H1 (cell line): Measurements from ENCODE around the gene TARS3.

Experiments
- CREB1 ChIP-seq: IDR thresholded peaks from 2 replicates; pipeline ENCODE4 v1.6.1; 2012; ENCODE audit warnings: inconsistent platforms
- EZH2 ChIP-seq: fragments of 200-600 bp; sonication (generic); IDR thresholded peaks from 2 replicates; pipeline ENCODE4 v1.7.1; 2012; ENCODE audit warnings: low read depth, mild to moderate bottlenecking, moderate library complexity, low read length, inconsistent platforms; ENCODE audit not compliant: severe bottlenecking
- JUND ChIP-seq: IDR thresholded peaks from 2 replicates; pipeline ENCODE4 v1.6.1; 2011; ENCODE audit warnings: mild to moderate bottlenecking, improper control_type of control experiment, low read length
- POLR2A ChIP-seq, 2 experiments: IDR thresholded peaks; 1 replicate in 1 of 2; 2 replicates in 1 of 2; pipeline ENCODE4 v1.6.1; 2011; ENCODE audit warnings: low read depth in 2 of 2, low read length in 2 of 2, mild to moderate bottlenecking in 2 of 2; ENCODE audit errors: control extremely low read depth in 1 of 2
- RAD21 ChIP-seq, 2 experiments: IDR thresholded peaks in 1 of 2; conservative IDR thresholded peaks in 1 of 2; 2 replicates each; pipeline ENCODE4 v1.6.1; 2011; ENCODE audit warnings: low read depth in 2 of 2, low read length in 2 of 2, improper control_type of control experiment in 1 of 2, inconsistent platforms in 1 of 2, mild to moderate bottlenecking in 1 of 2, moderate library complexity in 1 of 2
- RXRA ChIP-seq: IDR thresholded peaks from 2 replicates; pipeline ENCODE4 v1.6.1; 2011; ENCODE audit warnings: low read depth, mild to moderate bottlenecking, low read length, moderate library complexity; ENCODE audit not compliant: insufficient read depth
- SP1 ChIP-seq: IDR thresholded peaks from 2 replicates; pipeline ENCODE4 v1.6.1; 2011; ENCODE audit warnings: low read depth, low read length
- SRF ChIP-seq: IDR thresholded peaks from 2 replicates; pipeline ENCODE4 v1.6.1; 2011; ENCODE audit warnings: mild to moderate bottlenecking, low read depth, low read length, moderate library complexity
- TF ChIP-seq, protein P1 (sequence below), 3 experiments: IDR thresholded peaks; 1 replicate in 2 of 3; 2 replicates in 1 of 3; pipeline versions ENCODE4 v1.5.1 to v1.6.1; 2011; ENCODE audit warnings: low read length in 3 of 3, mild to moderate bottlenecking in 3 of 3, inconsistent platforms in 2 of 3, low read depth in 1 of 3, moderate library complexity in 1 of 3; ENCODE audit not compliant: insufficient read depth in 1 of 3; ENCODE audit errors: control extremely low read depth in 1 of 3
- TF ChIP-seq, protein P2 (sequence below): IDR thresholded peaks from 2 replicates; pipeline ENCODE4 v1.6.1; 2012; ENCODE audit warnings: inconsistent platforms

GRCh38 chr15:101672298-101672697 lies 52.0 kb downstream of the TARS3 start:
- TF ChIP-seq JUND: no peak
- TF ChIP-seq, protein P1, sequence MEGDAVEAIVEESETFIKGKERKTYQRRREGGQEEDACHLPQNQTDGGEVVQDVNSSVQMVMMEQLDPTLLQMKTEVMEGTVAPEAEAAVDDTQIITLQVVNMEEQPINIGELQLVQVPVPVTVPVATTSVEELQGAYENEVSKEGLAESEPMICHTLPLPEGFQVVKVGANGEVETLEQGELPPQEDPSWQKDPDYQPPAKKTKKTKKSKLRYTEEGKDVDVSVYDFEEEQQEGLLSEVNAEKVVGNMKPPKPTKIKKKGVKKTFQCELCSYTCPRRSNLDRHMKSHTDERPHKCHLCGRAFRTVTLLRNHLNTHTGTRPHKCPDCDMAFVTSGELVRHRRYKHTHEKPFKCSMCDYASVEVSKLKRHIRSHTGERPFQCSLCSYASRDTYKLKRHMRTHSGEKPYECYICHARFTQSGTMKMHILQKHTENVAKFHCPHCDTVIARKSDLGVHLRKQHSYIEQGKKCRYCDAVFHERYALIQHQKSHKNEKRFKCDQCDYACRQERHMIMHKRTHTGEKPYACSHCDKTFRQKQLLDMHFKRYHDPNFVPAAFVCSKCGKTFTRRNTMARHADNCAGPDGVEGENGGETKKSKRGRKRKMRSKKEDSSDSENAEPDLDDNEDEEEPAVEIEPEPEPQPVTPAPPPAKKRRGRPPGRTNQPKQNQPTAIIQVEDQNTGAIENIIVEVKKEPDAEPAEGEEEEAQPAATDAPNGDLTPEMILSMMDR (IDR thresholded peaks at IDR 0.05; ENCODE audit: control extremely low read depth in 1 of 3, insufficient read depth in 1 of 3, low read depth in 1 of 3, low read length in 3 of 3): peak; percentile 23 to 42 (median 39); a peak in 3 of 4 replicates
- no peak for TF ChIP-seq SP1
- TF ChIP-seq RAD21 (IDR thresholded peaks at IDR 0.05 in 1 of 2, conservative IDR thresholded peaks at IDR 0.05 in 1 of 2; ENCODE audit: low read depth in 2 of 2, low read length in 2 of 2): peak in 1 of 2 experiments; percentile 38; a peak in 2 of 4 replicates
- no peak for TF ChIP-seq CREB1
- TF ChIP-seq EZH2: no peak
- no peak for TF ChIP-seq POLR2A (IDR thresholded peaks at IDR 0.05; ENCODE audit: control extremely low read depth in 1 of 2, low read depth in 2 of 2, low read length in 2 of 2)
- TF ChIP-seq, protein P2, sequence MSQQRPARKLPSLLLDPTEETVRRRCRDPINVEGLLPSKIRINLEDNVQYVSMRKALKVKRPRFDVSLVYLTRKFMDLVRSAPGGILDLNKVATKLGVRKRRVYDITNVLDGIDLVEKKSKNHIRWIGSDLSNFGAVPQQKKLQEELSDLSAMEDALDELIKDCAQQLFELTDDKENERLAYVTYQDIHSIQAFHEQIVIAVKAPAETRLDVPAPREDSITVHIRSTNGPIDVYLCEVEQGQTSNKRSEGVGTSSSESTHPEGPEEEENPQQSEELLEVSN: no peak
- TF ChIP-seq SRF: no peak
- TF ChIP-seq RXRA: no peak
